ENCODE results near the gene TNFRSF11A. TPM values are rescaled to one million over a fixed set of nuclear protein-coding genes. Genes with fewer than 3 reads are reported as not detected.

TNFRSF11A gene
- total RNA-seq, result 0.22 and 0.25 TPM in 2 replicates

GRCh38 chr18:62324917-62325805 is at the start of gene TNFRSF11A:
Gene TNFRSF11A (plus strand): TSS chr18:62325310. CDS start chr18:62325353, 43 bp downstream.

Other genes starting within 250 kb of the TNFRSF11A start
- gene PIGN, start 138.3 kb upstream of the TNFRSF11A start, total RNA-seq, result 50.6 and 62.9 TPM in 2 replicates
- gene RELCH, start 138.1 kb upstream of the TNFRSF11A start, total RNA-seq, result 35.6 and 43.0 TPM in 2 replicates
- 5.6 and 8.2 TPM in 2 replicates for gene ZCCHC2, start 197.7 kb downstream of the TNFRSF11A start, total RNA-seq

All from uterine smooth muscle cell (primary cell).